Suprapubic skin (tissue), 4 donors: ENCODE measurements around the gene BDKRB1. TPM values are rescaled to one million over a fixed set of nuclear protein-coding genes. Genes with fewer than 3 reads are reported as not detected.

Source experiments
- DNase-seq, 2 donors: peaks; one replicate each; pipeline ENCODE4 v3.0.0-alpha.2; 2019; ENCODE audit warnings: low spot score in 2 of 2
- H3K27ac ChIP-seq: fragments of 200-600 bp; sonication (generic); one replicate; pipeline ENCODE4 v1.5.1; 2019
- H3K27me3 ChIP-seq: fragments of 200-600 bp; sonication (generic); one replicate; pipeline ENCODE4 v1.5.1; 2019
- H3K36me3 ChIP-seq: fragments of 200-600 bp; sonication (generic); one replicate; pipeline ENCODE4 v1.5.1; 2019
- H3K4me1 ChIP-seq: fragments of 200-600 bp; sonication (generic); one replicate; pipeline ENCODE4 v1.5.1; 2019
- H3K4me3 ChIP-seq: fragments of 200-600 bp; sonication (generic); one replicate; pipeline ENCODE4 v1.5.1; 2019; ENCODE audit warnings: mild to moderate bottlenecking
- H3K9me3 ChIP-seq: fragments of 200-600 bp; sonication (generic); one replicate; pipeline ENCODE4 v1.5.1; 2019
- EP300 ChIP-seq: sonication (generic); formaldehyde crosslinking; IDR thresholded peaks from one replicate; pipeline ENCODE4 v1.6.1; 2017; ENCODE audit warnings: antibody characterized with exemption
- POLR2A ChIP-seq, 2 donors: fragments of 450-650 bp; IDR thresholded peaks; one replicate each; pipeline ENCODE4 v1.6.1; 2017; ENCODE audit warnings: antibody characterized with exemption in 2 of 2, mild to moderate bottlenecking in 2 of 2, moderate library complexity in 2 of 2
- POLR2AphosphoS5 ChIP-seq, 3 donors: sonication (generic); formaldehyde crosslinking; IDR thresholded peaks; one replicate each; pipeline ENCODE4 v1.6.1; 2017; ENCODE audit warnings: antibody characterized with exemption in 3 of 3
- WGBS: methylation state at CpG from one replicate; pipeline ENCODE4 v1.1.5; 2018; 5-methylcytosine and 5-hydroxymethylcytosine counted together
- total RNA-seq, 4 donors: library from RNA; depleted of rRNA; stranded (reverse); fragments of >200 nt; gene quantifications; one replicate each; pipeline ENCODE4 v1.1.0, GENCODE V29; 2016
- TF ChIP-seq, protein P1 (sequence below), 2 donors: fragments of 200-600 bp in 1 of 2; fragments of 450-650 bp in 1 of 2; sonication (generic) in 1 of 2; IDR thresholded peaks; one replicate each; pipeline ENCODE4 v1.5.1; 2016 to 2019; ENCODE audit warnings: antibody characterized with exemption in 2 of 2, mild to moderate bottlenecking in 1 of 2, moderate library complexity in 1 of 2

Gene BDKRB1
- total RNA-seq, 4 donors from 2014 or later: 2.6 to 6.5 (median 4.1) TPM

DNA sequence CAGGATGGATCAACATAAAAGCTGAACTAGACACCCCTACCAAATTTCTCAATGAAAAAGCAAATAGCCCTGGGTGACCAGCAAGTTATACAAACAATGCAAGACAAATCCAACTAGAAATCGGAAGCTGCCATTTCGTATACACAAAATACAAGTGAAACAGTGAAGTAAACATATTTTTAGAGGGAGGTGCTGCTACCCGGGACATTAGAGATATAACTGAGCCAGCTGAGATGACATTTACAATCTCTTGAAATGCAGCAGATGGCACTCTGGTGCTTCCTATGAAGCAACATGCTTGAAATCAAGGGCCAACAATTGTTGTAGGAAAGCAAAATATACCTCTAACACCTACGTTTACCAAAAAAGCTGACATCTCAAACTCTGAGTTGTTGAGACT is 25.5 kb downstream of the BDKRB1 start:
- TF ChIP-seq POLR2AphosphoS5 (IDR thresholded peaks at IDR 0.05): no peak
- TF ChIP-seq, protein P1, sequence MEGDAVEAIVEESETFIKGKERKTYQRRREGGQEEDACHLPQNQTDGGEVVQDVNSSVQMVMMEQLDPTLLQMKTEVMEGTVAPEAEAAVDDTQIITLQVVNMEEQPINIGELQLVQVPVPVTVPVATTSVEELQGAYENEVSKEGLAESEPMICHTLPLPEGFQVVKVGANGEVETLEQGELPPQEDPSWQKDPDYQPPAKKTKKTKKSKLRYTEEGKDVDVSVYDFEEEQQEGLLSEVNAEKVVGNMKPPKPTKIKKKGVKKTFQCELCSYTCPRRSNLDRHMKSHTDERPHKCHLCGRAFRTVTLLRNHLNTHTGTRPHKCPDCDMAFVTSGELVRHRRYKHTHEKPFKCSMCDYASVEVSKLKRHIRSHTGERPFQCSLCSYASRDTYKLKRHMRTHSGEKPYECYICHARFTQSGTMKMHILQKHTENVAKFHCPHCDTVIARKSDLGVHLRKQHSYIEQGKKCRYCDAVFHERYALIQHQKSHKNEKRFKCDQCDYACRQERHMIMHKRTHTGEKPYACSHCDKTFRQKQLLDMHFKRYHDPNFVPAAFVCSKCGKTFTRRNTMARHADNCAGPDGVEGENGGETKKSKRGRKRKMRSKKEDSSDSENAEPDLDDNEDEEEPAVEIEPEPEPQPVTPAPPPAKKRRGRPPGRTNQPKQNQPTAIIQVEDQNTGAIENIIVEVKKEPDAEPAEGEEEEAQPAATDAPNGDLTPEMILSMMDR (IDR thresholded peaks at IDR 0.05): no peak
- TF ChIP-seq POLR2A (IDR thresholded peaks at IDR 0.05): no peak
- TF ChIP-seq EP300: no peak
- Histone ChIP-seq H3K27ac (no peak overlapping the region), H3K27me3 (no peaks in the 10 kb centered on the region), H3K36me3 (peaks cover 34% of the 10 kb centered on the region), H3K9me3 (peaks cover 11% of the 10 kb centered on the region), H3K4me1 (no peaks in the 10 kb centered on the region), H3K4me3 (no peak overlapping the region)
- DNase-seq: no peak
- 74% methylated on average over 4 of the region's 4 CpGs for WGBS

DNA sequence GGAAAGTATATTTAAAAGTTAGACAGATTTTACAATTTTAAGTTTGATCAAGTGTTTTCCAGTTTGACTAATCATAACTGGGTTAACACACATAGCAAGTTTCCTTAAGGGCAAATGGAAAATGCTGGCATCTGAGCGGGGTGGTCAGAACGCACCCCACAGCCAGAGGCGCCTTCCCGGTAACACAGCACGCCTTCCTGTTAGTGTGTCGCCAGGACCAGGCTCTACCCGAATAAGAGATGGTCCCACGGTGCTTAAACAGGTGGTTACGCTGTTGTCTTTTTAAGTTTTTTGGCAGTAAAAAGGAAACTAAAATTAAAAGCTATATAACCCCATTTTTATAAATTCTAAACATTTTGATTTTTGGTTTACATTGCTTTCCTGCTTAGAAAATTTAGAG is 28.0 kb downstream of the BDKRB1 start:
- Histone ChIP-seq H3K4me1 (no peaks in the 10 kb centered on the region), H3K27me3 (no peaks in the 10 kb centered on the region), H3K36me3 (peaks cover 50% of the 10 kb centered on the region), H3K4me3 (no peak overlapping the region), H3K27ac (no peak overlapping the region), H3K9me3 (no peaks in the 10 kb centered on the region)
- 88% methylated on average over 9 of the region's 9 CpGs for WGBS
- TF ChIP-seq EP300: no peak
- TF ChIP-seq POLR2A (IDR thresholded peaks at IDR 0.05): no peak
- no peak for TF ChIP-seq POLR2AphosphoS5 (IDR thresholded peaks at IDR 0.05)
- TF ChIP-seq, protein P1 (IDR thresholded peaks at IDR 0.05): no peak
- no peak for DNase-seq

DNA sequence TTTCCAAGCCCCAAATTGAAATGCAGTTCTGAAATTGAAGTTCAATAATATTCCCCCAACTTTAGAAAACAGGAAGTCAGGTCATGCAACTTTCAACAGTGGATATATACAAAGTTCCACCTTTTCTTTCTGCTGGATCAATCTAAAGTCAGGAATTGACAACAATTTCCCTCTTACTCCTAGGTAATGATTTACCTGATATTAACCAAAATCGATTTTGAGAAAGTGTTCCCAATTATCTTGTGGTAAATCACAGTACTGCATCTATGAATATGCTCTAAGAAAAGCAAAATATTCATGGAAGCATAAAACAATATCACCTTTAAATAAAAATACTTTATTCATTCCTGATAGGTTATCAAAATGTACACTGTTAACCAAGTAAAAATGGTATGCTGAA is 28.4 kb downstream of the BDKRB1 start:
- Histone ChIP-seq H3K27ac (no peak overlapping the region), H3K27me3 (no peaks in the 10 kb centered on the region), H3K9me3 (no peaks in the 10 kb centered on the region), H3K4me3 (no peak overlapping the region), H3K36me3 (peaks cover 55% of the 10 kb centered on the region), H3K4me1 (no peaks in the 10 kb centered on the region)
- TF ChIP-seq, protein P1 (IDR thresholded peaks at IDR 0.05): no peak
- TF ChIP-seq EP300: no peak
- no peak for TF ChIP-seq POLR2AphosphoS5 (IDR thresholded peaks at IDR 0.05)
- TF ChIP-seq POLR2A (IDR thresholded peaks at IDR 0.05): no peak
- WGBS: 70% methylated on average over 1 of the region's 1 CpG
- no peak for DNase-seq

DNA sequence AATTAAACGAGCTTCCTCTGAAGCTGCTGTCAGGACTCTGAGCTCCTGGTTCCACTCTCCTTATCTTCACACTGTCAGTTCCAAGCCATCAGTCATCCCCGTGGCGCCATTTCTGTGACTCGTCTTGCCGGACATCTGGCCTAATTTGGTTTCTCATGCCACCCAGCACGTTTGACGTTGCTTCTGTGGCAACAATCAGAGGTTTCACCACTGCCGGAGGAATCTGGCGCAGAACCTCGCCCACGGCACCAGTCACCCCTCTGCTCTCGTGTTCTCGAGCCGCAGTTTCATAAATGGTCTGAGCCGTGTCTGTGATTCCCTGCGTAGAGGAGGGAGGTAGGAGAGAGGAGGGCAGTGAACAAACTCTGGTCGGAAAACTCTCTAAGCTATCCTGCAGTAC is 29.7 kb downstream of the BDKRB1 start:
- H3K4me1 ChIP-seq: no peaks in the 10 kb centered on the region
- DNase-seq: no peak
- H3K36me3 ChIP-seq: peaks cover 67% of the 10 kb centered on the region
- WGBS: 77% methylated on average over 17 of the region's 17 CpGs
- no peak overlapping the region for H3K27ac ChIP-seq
- no peaks in the 10 kb centered on the region for H3K9me3 ChIP-seq
- TF ChIP-seq EP300 (no peak), POLR2A (IDR thresholded peaks at IDR 0.05) (no peak), POLR2AphosphoS5 (IDR thresholded peaks at IDR 0.05) (no peak)
- TF ChIP-seq, protein P1 (IDR thresholded peaks at IDR 0.05): no peak
- no peaks in the 10 kb centered on the region for H3K27me3 ChIP-seq
- H3K4me3 ChIP-seq: no peak overlapping the region

DNA sequence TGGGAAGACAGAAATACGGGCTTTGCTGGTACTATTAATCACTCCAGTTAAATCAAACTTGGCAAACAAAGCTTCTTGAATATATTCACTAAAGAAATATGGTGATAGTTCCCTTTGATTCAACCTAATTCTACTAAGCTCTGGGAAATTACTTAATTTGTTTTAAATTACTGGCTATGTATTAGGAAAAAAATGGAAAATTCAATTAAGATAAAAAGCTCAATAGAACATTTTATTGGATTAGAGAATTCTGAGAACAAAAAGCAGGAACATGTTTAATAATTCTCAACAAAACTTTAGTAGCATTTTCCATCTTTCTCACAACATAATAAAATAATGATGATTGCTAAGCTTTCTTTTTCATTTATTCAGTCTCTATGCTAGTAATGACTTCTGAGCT is 30.2 kb downstream of the BDKRB1 start:
- H3K27me3 ChIP-seq: no peaks in the 10 kb centered on the region
- no peak overlapping the region for H3K4me3 ChIP-seq
- H3K4me1 ChIP-seq: no peaks in the 10 kb centered on the region
- WGBS: 88% methylated on average over 1 of the region's 1 CpG
- no peak for DNase-seq
- TF ChIP-seq, protein P1 (IDR thresholded peaks at IDR 0.05): no peak
- TF ChIP-seq POLR2A (IDR thresholded peaks at IDR 0.05) (no peak), EP300 (no peak), POLR2AphosphoS5 (IDR thresholded peaks at IDR 0.05) (no peak)
- H3K36me3 ChIP-seq: peaks cover 73% of the 10 kb centered on the region
- no peaks in the 10 kb centered on the region for H3K9me3 ChIP-seq
- H3K27ac ChIP-seq: no peak overlapping the region
